Ovary (tissue), 3 donors: Measurements from ENCODE around the gene MST1R.

ENCODE experiments used
- CTCF ChIP-seq, 3 donors: fragments of 450-650 bp in 2 of 3; fragments of 200-600 bp in 1 of 3; IDR thresholded peaks; one replicate each; pipeline versions ENCODE4 v1.5.1 to v1.8.0; 2016 to 2022; ENCODE audit warnings: antibody characterized with exemption in 3 of 3, mild to moderate bottlenecking in 1 of 3
- POLR2A ChIP-seq: fragments of 450-650 bp; IDR thresholded peaks from one replicate; pipeline ENCODE4 v1.6.1; 2017; ENCODE audit warnings: antibody characterized with exemption, mild to moderate bottlenecking, moderate library complexity
- donor health status: DM: no; HTN: no; CAD: no.

DNA sequence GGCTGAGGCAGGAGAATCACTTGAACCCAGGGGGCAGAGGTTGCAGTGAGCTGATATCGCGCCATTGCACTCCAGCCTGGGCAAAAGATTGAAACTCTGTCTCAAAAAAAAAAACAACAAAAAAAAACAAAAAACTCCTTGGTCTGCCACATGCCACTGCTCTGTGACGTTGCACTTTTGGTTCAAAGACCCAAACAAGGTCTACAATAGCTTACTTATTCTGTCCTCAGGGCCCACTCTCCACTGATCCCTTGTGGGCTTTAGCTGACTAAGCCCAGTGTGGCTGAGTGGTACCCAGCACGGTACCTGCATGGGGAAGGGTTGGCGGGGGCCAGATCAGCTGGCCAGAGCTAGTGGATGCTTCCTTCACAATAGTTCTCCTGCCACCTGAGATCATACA is 24.1 kb upstream of the MST1R start:
- no peak for TF ChIP-seq CTCF (IDR thresholded peaks at IDR 0.05)
- TF ChIP-seq POLR2A = no peak
